Measurements from ENCODE around the gene CBX1. TPM values are rescaled to one million over a fixed set of nuclear protein-coding genes. Genes with fewer than 3 reads are reported as not detected.

CBX1 gene
- total RNA-seq, 1 donor from 2014 or later: 22.1 TPM

DNA sequence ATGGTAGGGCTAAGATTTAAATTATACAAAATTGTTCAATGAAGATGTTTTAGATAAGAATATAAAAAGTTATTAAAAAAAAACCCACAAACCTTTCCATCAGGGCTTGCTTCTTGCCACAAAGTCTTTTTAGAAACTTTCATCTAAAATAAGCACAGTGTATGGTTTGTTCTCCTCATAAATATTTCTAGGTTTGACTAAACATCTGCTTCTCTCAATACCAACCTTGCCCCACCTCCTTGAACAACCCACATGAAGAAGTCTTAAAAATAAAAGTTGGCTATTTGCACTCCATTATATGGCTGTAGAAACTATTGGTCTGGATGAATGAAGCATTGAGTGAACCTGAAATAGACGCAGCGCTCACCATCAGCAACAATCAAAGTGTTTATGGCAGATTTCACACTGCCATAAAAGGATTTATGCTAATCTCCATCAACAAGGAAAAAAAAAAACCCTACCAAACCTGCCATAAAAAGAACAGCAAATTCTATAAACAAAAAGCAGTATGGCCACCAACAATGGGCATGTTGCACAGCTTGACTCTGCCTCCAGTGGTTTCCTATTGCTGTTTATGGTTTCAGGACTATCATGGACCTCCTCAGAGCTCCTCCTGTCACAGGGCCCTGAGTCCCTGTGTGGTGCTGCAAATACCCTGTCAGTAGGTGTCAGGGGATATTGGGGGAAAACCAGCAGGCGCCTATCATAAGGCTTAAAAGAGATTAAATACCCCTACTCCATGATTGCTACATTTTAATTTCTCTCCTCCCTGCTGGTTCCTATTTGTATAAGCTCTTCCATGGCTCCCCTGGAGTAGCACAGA lies 43.9 kb upstream of the CBX1 start:
- DNase-seq (ENCODE audit: low read depth) (no peak), FAIRE-seq (no peak)
- Histone ChIP-seq H3K27me3 (ENCODE audit: control insufficient read depth, insufficient read depth, low read length) (peaks cover 18% of the 10 kb centered on the region), H3K36me3 (ENCODE audit: control insufficient read depth, insufficient read depth, low read length) (no peaks in the 10 kb centered on the region), H3K4me3 (ENCODE audit: low read depth, low read length) (no peak overlapping the region)
- TF ChIP-seq, protein P1, sequence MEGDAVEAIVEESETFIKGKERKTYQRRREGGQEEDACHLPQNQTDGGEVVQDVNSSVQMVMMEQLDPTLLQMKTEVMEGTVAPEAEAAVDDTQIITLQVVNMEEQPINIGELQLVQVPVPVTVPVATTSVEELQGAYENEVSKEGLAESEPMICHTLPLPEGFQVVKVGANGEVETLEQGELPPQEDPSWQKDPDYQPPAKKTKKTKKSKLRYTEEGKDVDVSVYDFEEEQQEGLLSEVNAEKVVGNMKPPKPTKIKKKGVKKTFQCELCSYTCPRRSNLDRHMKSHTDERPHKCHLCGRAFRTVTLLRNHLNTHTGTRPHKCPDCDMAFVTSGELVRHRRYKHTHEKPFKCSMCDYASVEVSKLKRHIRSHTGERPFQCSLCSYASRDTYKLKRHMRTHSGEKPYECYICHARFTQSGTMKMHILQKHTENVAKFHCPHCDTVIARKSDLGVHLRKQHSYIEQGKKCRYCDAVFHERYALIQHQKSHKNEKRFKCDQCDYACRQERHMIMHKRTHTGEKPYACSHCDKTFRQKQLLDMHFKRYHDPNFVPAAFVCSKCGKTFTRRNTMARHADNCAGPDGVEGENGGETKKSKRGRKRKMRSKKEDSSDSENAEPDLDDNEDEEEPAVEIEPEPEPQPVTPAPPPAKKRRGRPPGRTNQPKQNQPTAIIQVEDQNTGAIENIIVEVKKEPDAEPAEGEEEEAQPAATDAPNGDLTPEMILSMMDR (IDR thresholded peaks at IDR 0.05; ENCODE audit: insufficient read depth, low read length, severe bottlenecking): no peak

DNA sequence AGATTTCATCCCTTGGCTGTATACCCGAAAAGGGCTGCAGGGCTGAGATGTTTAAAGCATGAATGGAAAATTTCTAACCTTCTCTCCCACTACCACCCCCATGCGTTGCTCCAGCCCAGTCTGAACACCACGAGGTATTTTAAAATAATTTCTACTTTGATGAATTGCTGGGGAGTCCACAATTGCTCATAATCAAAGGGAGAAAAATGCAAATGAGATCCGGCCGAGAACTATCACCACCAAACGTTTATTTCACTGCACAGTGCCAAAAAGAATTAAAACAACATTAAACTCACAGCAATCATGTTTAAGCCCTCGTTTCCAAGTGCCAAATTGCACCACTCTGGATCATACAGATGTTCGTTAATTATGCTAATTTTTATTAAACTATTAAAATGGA lies 43.0 kb upstream of the CBX1 start:
- no peaks in the 10 kb centered on the region for H3K36me3 ChIP-seq (ENCODE audit: control insufficient read depth, insufficient read depth, low read length)
- peaks cover 14% of the 10 kb centered on the region for H3K27me3 ChIP-seq (ENCODE audit: control insufficient read depth, insufficient read depth, low read length)
- TF ChIP-seq, protein P1 (IDR thresholded peaks at IDR 0.05; ENCODE audit: insufficient read depth, low read length, severe bottlenecking): no peak
- no peak overlapping the region for H3K4me3 ChIP-seq (ENCODE audit: low read depth, low read length)
- FAIRE-seq: no peak
- DNase-seq (ENCODE audit: low read depth): no peak

DNA sequence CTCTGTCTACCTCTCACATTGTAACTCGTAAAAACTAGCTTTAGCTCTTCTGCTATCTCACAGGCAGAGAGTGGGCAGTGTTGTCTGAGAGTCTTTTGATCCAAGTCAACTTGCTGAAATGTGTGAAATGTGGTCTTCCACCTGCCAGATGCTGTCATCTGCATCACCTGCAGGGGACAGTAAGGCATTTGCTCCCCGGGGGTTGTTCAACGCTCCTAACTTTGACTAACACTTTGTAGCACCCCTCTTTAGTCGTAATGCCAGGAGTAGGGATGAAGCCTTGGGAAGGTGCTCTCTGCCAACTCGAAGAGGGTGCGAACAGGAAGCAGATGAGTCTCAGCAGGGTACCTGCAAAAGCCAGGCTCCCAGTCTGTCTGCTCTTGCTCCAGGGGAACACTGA lies 42.4 kb upstream of the CBX1 start:
- Histone ChIP-seq H3K4me3 (ENCODE audit: low read depth, low read length) (no peak overlapping the region), H3K27me3 (ENCODE audit: control insufficient read depth, insufficient read depth, low read length) (peaks cover 11% of the 10 kb centered on the region), H3K36me3 (ENCODE audit: control insufficient read depth, insufficient read depth, low read length) (no peaks in the 10 kb centered on the region)
- TF ChIP-seq, protein P1 (IDR thresholded peaks at IDR 0.05; ENCODE audit: insufficient read depth, low read length, severe bottlenecking): no peak
- FAIRE-seq: no peak
- no peak for DNase-seq (ENCODE audit: low read depth)

DNA sequence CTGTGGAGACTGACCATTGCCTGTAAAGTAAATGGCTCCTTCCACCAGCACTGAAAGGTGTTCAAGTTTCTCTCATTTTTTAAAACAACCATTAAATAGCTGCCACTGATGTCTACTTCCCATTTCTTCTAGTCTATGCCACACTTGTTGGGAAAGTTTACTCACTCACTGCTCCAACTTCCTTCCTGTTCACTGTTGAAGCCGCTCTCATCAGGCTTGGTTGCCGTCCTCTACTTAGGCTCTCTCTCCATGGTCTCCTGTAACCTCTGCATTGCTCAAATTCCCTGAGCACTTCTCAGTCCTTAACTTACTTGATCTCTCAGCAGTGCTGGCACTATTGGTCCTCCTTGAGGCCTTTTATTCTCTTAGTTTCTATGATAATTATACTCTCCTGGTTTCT lies 38.7 kb upstream of the CBX1 start:
- TF ChIP-seq, protein P1 (IDR thresholded peaks at IDR 0.05; ENCODE audit: insufficient read depth, low read length, severe bottlenecking): no peak
- peaks cover 8% of the 10 kb centered on the region for H3K27me3 ChIP-seq (ENCODE audit: control insufficient read depth, insufficient read depth, low read length)
- DNase-seq (ENCODE audit: low read depth) (no peak), FAIRE-seq (no peak)
- no peak overlapping the region for H3K4me3 ChIP-seq (ENCODE audit: low read depth, low read length)
- H3K36me3 ChIP-seq (ENCODE audit: control insufficient read depth, insufficient read depth, low read length): no peaks in the 10 kb centered on the region

DNA sequence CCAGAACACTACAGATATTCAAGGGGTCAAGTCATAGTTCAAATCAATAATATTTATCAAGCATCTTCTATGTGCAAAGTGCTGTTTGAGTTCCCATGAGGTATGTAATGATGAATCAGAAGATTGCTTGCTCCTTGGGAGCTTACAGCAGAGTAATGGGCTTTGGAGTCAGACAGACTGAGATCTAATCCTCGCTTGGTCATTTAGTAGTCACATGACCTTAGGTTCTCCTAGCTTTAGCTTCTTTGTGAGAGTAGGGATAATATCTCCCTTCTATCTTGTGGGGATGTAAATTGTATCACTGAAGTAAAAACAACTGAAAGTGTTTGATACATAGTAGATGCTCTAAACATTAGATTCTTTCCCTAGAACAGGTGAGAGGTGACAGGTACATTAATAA lies 36.4 kb upstream of the CBX1 start:
- Histone ChIP-seq H3K4me3 (ENCODE audit: low read depth, low read length) (no peak overlapping the region), H3K36me3 (ENCODE audit: control insufficient read depth, insufficient read depth, low read length) (no peaks in the 10 kb centered on the region), H3K27me3 (ENCODE audit: control insufficient read depth, insufficient read depth, low read length) (no peaks in the 10 kb centered on the region)
- FAIRE-seq: no peak
- TF ChIP-seq, protein P1 (IDR thresholded peaks at IDR 0.05; ENCODE audit: insufficient read depth, low read length, severe bottlenecking): no peak
- DNase-seq (ENCODE audit: low read depth): no peak
